Dermis microvascular lymphatic vessel endothelial cell (primary cell): ENCODE results near the gene FSIP1. TPM values are rescaled to one million over a fixed set of nuclear protein-coding genes. Genes with fewer than 3 reads are reported as not detected.

Experiments used
- DNase-seq, 2 donors: peaks; one replicate each; pipeline versions ENCODE4 v3.0.0 to v3.0.0-alpha.2; 2010; ENCODE audit warnings: low read depth in 2 of 2
- total RNA-seq: library from RNA; depleted of rRNA; stranded (reverse); fragments of >200 nt; gene quantifications from 2 replicates; pipeline ENCODE4 v1.2.1, GENCODE V29; 2014

Gene FSIP1
- total RNA-seq, 1 donor from 2014 or later = 0.51 TPM

DNA sequence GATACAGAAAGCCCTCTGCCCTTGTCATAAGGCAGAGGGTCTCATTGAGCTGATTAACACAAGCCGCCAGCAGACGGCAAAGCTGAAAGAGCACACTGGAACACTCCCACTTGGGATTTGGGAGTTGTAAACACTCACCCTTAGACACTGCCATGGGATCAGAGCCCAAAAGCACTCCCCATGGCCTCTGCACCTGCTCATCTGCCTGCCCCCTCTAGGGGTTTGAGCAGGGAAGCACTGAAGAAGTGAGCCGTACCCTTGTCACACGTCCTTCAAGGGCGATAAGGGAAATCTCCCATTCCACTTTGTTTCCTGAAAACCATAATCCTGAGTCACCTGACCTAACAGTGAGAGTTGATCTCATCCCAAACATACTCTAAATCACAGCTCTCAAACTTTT is 14.7 kb downstream of the FSIP1 start:
- no peak for DNase-seq

- peak in 1 of 2 donors; percentile 61 for DNase-seq
Observed at GRCh38 chr15:39761006-39761405, 21.6 kb downstream of the FSIP1 start.

DNA sequence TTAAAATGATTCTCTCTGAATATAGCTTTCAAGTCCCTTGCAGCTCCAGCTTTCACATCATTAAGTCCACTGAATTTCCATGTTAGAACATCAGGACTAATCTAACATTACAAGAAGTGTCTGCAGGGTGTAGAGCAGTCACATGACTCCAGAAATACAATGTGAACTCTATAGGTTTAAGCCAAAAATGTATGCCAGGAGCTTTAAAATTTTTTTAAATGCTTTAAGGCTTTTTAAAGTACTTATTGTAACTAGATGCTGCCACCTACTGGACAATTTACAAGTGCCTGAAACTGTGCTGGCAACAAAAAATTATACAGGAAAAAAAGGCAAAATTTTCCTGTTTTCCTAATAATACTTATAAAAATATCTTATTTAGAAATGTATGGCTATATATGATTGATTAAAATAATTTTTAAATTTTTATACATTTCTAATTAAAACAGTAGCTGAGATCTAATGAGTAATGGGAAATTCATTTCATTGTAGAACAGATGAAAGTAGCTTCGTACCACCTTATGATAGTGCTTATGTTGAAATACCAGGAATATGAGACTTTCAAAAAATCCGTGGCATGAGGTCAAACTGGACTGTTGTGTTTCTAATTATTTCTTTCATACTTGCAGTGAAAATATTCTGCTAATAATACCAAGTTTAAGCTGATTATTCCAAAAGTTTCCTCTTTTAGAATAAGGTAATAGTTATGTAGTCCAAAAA is 25.7 kb downstream of the FSIP1 start:
- peak; percentile 74 to 81 for DNase-seq

DNA sequence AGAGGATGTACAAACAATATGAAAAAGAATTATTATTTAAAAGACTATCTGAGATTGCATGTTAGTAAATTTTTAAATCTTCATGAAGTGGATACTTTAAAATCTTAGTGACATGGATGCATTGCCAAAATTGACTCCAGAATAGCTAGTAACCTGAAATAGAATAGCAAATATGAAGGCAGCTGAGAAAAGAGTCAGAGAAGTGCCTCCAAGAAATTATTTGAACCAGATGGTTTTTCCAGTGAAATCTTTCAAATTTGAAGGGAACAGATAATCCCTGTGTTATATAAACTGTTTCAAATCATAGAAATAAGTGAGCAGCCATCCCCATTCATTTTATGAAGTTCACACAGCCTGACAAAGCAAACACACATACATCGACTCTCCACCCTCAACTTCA is 29.6 kb downstream of the FSIP1 start:
- no peak for DNase-seq

DNA sequence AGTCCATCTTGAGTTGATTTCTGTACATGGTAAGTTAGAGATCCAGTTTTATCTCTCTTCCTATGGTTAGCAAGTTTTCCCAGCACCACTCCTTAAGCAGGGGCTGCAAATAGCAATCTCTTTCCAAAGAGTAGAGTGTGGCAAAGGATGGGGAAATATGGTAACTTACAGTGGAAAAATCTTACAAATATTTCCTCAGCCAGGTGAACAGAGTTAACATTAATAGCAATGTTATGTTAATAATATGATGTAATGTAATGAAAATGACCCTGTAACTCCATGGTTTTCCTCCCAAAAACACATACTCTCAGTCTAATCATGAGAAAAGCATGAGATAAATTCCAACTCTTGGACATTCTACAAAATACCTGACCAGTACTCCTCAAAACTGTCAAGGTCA is 30.4 kb downstream of the FSIP1 start:
- no peak for DNase-seq

DNA sequence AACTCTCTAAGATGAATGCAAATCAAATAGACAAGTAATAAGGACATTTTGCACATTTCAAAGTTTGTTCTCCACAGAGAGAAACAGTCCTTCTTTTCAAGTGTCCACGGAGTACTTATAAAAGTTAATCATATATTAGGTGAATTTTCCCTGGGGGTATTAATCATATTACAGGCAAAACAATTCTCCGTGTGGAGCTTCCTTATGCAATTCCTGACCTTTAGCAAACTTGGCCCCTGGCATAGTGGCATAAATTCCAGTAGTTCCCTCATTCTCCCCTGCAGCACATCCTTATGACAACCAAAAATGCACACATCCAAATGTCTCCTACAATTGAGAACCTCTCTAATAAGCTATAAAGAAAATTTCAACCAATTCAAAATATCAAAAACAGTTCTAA is 34.4 kb downstream of the FSIP1 start:
- DNase-seq = peak in 1 of 2 donors; percentile 17

DNA sequence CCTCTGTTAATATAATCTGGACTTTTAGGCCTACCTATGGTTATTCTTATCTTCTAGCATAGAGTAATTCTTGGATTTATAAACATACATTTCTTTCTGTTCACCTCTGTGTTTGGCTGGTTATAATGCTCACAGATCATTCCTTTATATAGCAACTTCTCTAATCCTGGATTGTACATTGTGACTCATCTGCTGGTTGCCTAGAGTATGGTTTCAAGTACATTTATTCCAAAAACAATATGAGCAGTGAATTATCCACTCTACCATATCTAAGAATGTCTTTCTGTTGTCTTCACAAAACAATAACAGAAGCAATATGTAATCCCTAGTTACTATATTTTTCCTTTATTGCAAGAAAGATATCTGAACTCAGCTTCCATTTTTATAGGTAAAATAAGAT is 35.3 kb downstream of the FSIP1 start:
- peak in 1 of 2 donors; percentile 69 for DNase-seq

GRCh38 chr15:39746714-39747276 is 35.8 kb downstream of the FSIP1 start:
- DNase-seq = no peak

DNA sequence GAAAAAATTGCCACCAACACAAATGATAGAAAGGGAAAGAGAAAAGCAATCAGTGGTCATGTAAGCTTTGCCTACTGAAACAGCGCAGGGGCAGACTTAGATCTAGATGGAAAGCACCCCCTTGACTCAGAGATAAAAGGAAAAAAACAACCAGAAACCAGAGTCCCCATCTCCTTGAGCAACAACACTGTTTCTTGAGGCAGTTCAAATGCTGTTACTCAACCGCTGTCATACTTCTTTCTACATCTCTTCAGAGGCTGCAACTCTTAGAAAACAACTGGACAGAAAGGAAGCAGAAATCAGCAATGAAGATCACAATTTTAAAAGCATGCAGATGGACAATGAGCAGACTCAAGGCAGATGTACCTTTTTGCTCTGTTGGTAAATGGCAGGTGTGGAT is 36.5 kb downstream of the FSIP1 start:
- DNase-seq = no peak

- no peak for DNase-seq
Observed at GRCh38 chr15:39745415-39745814, 37.2 kb downstream of the FSIP1 start.

- DNase-seq = no peak
Observed at GRCh38 chr15:39744334-39745103, 38.1 kb downstream of the FSIP1 start.

- peak; percentile 38 to 63 for DNase-seq
Observed at GRCh38 chr15:39743611-39744010, 39.0 kb downstream of the FSIP1 start.

DNA sequence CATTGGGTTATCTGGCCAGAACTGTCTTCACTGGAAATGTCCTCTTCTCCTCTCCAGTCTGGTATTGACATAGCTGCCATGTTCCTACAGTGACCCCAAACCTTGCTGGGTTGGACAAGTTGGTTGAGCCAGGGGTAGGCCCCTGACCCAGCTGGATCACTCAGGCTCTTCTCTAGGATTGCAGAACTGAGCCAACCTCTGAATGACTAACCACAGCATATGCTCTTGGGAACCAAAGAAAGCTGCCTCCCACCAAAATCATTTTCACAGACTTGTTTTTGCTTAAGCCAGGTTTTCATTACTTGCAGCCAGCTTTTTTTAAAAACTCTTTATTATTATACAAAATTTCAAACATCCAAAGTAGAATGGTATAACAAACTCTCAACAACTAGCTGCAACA is 41.4 kb downstream of the FSIP1 start:
- DNase-seq = no peak

- no peak for DNase-seq
Observed at GRCh38 chr15:39738998-39739397, 43.6 kb downstream of the FSIP1 start.

DNA sequence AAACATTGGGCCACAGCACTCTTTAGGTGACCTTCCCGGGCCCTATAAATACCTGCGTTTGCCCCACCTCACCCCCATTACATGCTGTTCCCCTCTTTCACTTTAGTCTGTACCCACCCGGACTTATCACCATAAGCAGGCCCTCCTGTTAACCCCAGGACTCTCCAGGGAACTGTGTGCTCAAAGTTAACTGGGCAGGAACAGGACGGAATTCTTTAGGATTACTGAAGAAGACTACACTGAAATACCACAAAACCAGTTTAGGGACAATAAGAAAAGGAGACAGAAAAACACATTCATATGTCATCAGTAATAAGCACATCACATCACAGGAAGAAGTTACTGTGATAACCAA is 45.5 kb downstream of the FSIP1 start:
- no peak for DNase-seq

DNA sequence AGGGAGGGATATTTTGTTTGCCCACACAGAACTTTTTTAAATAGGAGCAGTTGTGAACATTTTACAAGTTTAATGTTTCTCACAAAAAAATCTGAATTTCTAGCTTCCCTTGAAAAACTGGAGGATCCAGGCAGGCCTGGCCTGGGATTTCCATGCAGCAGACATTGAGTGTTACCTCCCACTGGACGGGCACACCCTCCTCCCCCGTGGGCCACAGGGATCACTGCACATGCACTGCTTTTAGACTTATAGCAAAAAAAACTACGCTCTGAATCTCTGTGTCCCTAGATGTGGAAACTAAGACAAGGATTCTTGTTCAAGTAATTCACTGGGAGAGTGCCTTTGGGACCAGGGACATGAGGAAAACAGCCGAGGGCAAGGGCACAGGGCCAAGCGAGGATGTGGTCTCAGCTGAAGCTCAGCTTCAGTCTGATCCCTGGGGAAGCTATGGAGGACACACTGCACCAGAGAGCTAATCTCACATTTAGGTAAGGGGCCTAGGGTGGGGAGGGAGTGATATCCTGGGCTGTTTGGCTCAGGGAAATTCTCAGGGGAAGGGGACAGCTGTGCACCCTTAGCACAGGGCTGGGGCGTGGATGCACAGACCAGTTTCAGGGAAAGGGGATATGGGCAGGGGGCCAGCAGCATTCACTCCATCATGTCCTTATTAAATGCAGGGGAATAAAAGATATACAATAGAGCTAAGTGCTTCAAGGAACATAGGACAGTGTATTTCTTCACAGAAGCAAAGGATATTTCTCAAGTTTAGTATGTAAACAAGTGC is 46.0 kb downstream of the FSIP1 start:
- no peak for DNase-seq

- no peak for DNase-seq
Observed at GRCh38 chr15:39735120-39735717, 47.4 kb downstream of the FSIP1 start.

DNA sequence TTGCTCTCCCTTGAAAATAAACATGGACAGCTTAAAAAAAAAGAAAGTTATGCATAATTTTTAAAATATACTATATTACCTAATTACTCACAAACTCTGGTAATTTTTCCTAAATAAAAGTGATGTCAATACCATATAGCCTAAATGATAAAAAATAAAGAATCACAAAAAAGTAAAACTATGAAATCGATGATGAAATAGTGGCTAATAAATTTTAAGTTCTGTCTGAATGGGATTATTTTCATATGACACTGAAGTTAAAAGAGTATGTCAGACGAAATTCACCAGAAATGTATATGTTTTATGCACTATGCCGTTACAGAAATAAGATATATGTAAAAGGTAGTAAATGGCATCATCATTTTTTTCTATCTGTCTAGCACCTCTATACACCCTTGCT is 51.4 kb downstream of the FSIP1 start:
- DNase-seq = no peak

GRCh38 chr15:39730552-39730951 is 52.1 kb downstream of the FSIP1 start:
- DNase-seq = no peak

GRCh38 chr15:39729500-39729899 is 53.1 kb downstream of the FSIP1 start:
- no peak for DNase-seq

- DNase-seq = no peak
Observed at GRCh38 chr15:39728845-39729244, 53.8 kb downstream of the FSIP1 start.

DNA sequence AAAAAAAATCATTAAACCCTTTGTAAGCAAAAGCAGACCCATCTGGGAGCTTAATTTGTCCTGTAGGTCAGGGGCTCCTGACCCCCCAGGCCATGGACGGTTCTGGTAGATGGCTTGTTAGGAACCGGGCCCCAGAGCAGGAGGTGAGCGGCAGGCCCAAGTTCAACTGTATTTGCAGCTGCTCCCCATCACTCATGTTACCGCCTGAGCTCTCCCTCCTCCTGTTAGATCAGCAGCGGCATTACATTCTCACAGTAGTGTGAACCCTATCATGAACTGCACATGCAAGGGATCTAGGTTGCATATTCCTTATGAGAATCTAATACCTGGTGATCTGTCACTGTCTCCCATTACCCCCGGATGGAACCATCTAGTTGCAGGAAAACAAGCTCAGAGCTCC is 60.7 kb downstream of the FSIP1 start:
- DNase-seq = no peak
